SKM-1 (cell line): ENCODE results near the gene PTPRJ.

Experiments used
- DNase-seq: peaks from one replicate; lab custom pipeline; 2025; ENCODE audit not compliant: unreplicated experiment; lab: John Stamatoyannopoulos, UW

The PTPRJ gene

DNA sequence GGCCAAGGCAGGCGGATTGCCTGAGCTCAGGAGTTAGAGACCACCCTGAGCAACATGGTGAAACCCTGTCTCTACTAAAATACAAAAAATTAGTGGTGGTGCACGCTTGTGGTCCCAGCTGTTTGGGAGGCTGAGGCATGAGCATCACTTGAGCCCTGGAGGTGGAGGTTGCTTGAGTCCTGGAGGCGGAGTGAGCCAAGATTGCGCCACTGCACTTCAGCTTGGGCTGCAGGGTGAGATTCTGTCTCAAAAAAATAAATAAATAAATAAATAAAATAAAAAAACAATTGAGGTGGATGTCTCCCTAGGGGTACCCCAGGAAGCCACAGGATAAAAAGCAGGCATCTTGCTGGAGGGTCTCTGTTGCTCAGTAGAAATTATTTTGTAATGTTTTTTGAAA, 14.1 kb downstream of the PTPRJ start:
- no peak for DNase-seq

- no peak for DNase-seq
These were observed 15.0 kb downstream of the PTPRJ start for GRCh38 chr11:47995360-47995769.

GRCh38 chr11:47997063-47998053, 17.0 kb downstream of the PTPRJ start:
- no peak for DNase-seq

- no peak for DNase-seq
These were observed 18.0 kb downstream of the PTPRJ start for GRCh38 chr11:47998345-47998732.

GRCh38 chr11:47998733-47999359, 18.5 kb downstream of the PTPRJ start:
- DNase-seq = no peak

- no peak for DNase-seq
These were observed 20.1 kb downstream of the PTPRJ start for GRCh38 chr11:48000432-48000831.

GRCh38 chr11:48001438-48002021, 21.2 kb downstream of the PTPRJ start:
- DNase-seq = no peak

- DNase-seq = no peak
These were observed 22.2 kb downstream of the PTPRJ start for GRCh38 chr11:48002561-48002960.

DNA sequence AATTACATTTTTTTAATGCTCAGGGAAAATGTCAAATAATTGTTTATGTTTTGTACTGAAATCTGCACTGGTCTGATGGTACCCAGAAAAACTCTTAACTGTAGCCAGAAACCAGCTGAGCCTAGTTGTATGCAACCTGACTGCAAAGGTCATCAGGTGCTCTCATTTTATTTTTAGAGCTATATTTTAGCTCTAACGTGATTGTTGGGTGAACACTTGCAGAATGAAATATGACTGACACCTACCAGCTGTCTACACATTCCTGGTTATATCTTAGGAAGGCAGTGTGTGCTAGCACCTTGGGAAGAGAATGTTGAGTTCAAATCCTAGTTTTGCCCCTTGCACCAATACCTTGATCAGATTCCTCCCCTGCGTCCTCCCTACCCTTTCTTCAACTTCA, 23.6 kb downstream of the PTPRJ start:
- no peak for DNase-seq

- no peak for DNase-seq
These were observed 24.1 kb downstream of the PTPRJ start for GRCh38 chr11:48004456-48004855.

GRCh38 chr11:48005136-48005535, 24.8 kb downstream of the PTPRJ start:
- DNase-seq = no peak

DNA sequence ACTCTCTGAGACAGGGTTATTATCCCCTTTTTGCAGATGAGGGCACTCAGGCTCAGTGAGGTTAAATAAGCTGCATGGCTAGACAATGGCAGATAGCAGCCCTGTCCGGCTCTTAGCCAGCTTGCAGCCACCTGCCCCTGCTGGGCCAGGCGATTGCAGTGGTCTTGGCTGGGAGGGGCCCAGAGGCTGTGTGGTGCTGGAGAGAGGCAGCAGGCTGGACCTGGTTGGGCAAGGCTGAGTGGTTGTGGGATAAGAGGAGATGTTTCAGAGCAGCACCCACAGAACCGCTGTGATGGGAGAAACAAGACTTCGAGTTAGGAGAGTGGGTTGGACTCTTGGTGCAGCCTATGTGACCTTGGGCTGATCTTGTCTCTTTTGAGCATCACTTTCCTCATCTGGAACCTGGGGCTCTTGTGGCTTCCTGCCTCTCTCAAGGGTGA, 25.5 kb downstream of the PTPRJ start:
- no peak for DNase-seq

GRCh38 chr11:48006301-48006992, 26.1 kb downstream of the PTPRJ start:
- DNase-seq = no peak

- DNase-seq = peak; percentile 70
These were observed 27.3 kb downstream of the PTPRJ start for GRCh38 chr11:48007677-48008076.

DNA sequence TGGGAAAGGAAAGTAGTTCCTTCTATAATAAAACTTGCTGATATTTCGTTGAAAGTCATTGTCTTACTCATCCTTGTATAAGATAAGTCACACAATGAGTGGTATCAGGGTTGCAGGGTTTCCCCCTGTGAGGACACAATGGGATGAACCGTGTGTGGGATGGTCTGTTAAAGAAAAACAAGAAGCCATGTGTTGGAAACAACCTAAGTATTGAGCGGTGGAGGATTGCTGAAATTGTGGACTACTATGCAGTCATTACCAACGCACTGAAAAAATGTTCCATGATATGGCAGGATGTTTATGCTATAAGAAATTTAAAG, 28.6 kb downstream of the PTPRJ start:
- no peak for DNase-seq

DNA sequence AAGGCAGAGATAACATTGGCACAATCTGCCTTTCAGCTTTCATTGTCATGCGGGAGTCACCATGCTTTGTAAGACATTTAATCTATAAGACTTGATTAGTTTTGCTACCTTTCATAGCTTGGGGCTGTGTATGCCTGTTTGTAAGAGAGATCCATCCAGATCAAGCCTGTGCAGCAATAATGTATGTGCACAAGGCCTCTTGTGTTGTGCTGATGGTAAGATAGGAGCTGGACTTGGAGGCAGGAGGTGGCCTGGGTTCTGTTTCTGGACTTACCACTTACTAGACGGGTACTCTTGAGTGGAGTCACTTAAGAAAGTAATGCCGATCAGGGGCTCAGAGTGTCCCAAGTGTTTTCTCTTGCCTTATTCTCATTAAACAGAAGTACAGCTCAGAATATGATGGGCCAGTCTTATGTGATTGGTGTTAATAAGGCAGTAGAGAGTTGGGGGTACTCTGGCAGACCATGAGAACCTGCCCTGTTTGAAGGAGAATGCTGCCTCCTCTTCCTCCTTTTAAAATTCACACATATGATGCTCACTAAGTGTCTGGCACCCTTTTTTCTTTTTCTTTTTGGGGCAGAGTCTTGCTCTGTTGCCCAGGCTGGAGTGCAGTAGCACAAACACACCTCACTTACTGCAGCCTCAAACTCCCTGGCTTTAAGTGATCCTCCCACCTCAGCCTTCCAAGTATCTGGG, 30.9 kb downstream of the PTPRJ start:
- no peak for DNase-seq

DNA sequence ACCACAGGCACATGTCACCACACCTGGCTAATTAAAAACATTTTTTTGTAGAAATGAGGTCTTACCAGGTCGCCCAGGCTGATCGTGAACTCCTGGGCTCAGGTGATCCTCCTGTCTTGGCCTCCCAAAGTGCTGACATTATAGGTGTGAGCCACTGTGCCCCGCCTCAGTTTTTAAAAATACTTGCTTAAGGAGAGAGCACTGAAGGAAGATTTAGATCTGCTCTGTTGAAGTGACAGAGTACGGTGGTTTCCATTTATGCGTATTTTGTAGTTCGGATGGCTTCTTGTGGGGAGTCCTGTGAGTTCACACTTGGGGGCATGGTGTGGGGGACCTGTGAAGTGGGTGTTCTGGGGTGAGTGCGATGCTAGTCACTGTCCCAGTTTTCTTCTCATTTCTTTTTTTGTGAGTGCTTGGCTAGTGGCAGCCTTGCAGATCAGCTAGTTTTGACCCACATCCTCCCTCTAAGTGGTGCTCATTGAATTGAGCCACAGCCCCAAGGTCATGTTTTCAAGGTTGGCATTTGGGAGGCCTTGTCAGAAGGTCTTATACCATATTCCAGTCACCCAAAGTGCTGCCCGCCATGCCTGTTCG, 31.5 kb downstream of the PTPRJ start:
- DNase-seq = no peak

DNA sequence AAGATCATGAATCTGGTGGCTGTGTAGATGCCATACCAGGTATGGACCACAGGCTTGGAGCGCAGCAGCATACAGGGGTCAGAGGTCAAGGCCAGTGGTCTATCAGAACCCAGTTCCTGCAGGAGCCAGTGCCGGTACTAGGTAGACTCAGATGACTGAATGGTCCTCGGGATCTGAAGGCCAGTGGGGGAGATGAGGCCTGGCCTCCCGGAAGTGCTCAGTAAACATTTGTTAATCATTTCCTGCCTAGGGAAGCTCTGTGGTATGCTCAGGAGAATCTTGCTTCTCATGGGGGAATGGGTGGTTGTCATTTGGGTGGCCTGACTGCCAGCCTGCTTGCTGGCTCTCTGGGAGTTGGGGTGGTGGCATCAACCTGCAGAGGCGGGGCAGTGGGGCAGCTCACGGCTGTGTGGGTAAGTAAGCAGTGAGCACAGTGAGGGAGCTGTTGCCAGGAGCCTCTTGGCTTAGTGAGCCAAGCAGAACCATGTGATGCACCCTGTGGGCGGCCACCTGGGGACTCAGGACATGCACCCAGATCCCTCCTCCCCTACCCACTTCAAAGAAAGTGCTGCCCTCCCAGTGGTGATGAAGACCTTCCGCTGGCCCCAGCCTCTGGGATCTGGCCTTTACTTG, 33.0 kb downstream of the PTPRJ start:
- DNase-seq = no peak

DNA sequence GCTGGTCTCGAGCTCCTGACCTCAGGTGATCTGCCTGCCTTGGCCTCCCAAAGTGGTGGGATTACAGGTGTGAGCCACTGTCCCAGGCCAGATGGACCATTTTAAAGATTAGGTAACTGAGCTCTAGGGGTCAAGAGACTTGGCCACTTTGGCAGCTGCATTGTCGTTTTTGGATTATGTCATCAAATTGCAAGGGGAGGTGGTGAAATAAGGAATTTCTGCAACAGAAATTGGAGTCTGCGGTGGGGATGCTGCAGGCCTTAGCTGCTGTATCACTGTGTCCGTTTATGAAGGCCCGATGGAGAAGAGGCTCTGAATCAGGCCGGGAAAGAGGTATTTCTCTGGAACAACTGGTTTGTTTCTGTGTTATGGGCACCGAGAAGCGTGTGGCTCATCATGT, 34.6 kb downstream of the PTPRJ start:
- DNase-seq = no peak
